ENCODE data around the gene GTF2E1.

- TF ChIP-seq PHF21A (IDR thresholded peaks at IDR 0.05; ENCODE audit: borderline replicate concordance, low read depth) (no peak), MAFG (tag; conservative IDR thresholded peaks at IDR 0.05) (no peak), PKNOX1 (IDR thresholded peaks at IDR 0.05) (no peak), GATA2 (CRISPR knock-in tag; IDR thresholded peaks at IDR 0.05) (no peak), ELF1 (tag; IDR thresholded peaks at IDR 0.05) (no peak), CBX2 (IDR thresholded peaks at IDR 0.05; ENCODE audit: insufficient read depth, low read length, poor library complexity, severe bottlenecking) (no peak), POLR2A (conservative IDR thresholded peaks at IDR 0.05) (no peak), TEAD4 (IDR thresholded peaks at IDR 0.05; ENCODE audit: low read length) (no peak), TEAD4 (CRISPR knock-in tag; IDR thresholded peaks at IDR 0.05; ENCODE audit: borderline replicate concordance) (no peak)
- TF ChIP-seq, protein P1, sequence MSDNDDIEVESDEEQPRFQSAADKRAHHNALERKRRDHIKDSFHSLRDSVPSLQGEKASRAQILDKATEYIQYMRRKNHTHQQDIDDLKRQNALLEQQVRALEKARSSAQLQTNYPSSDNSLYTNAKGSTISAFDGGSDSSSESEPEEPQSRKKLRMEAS (CRISPR knock-in tag; IDR thresholded peaks at IDR 0.05), result no peak
- TF ChIP-seq, protein P2, sequence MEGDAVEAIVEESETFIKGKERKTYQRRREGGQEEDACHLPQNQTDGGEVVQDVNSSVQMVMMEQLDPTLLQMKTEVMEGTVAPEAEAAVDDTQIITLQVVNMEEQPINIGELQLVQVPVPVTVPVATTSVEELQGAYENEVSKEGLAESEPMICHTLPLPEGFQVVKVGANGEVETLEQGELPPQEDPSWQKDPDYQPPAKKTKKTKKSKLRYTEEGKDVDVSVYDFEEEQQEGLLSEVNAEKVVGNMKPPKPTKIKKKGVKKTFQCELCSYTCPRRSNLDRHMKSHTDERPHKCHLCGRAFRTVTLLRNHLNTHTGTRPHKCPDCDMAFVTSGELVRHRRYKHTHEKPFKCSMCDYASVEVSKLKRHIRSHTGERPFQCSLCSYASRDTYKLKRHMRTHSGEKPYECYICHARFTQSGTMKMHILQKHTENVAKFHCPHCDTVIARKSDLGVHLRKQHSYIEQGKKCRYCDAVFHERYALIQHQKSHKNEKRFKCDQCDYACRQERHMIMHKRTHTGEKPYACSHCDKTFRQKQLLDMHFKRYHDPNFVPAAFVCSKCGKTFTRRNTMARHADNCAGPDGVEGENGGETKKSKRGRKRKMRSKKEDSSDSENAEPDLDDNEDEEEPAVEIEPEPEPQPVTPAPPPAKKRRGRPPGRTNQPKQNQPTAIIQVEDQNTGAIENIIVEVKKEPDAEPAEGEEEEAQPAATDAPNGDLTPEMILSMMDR (IDR thresholded peaks at IDR 0.05 in 2 of 3, conservative IDR thresholded peaks at IDR 0.05 in 1 of 3; ENCODE audit: insufficient read depth in 2 of 3, low read depth in 1 of 3, low read length in 3 of 3), result no peak
- TF ChIP-seq, protein P3, sequence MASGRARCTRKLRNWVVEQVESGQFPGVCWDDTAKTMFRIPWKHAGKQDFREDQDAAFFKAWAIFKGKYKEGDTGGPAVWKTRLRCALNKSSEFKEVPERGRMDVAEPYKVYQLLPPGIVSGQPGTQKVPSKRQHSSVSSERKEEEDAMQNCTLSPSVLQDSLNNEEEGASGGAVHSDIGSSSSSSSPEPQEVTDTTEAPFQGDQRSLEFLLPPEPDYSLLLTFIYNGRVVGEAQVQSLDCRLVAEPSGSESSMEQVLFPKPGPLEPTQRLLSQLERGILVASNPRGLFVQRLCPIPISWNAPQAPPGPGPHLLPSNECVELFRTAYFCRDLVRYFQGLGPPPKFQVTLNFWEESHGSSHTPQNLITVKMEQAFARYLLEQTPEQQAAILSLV (tag; IDR thresholded peaks at IDR 0.05), result no peak
- TF ChIP-seq, protein P4, sequence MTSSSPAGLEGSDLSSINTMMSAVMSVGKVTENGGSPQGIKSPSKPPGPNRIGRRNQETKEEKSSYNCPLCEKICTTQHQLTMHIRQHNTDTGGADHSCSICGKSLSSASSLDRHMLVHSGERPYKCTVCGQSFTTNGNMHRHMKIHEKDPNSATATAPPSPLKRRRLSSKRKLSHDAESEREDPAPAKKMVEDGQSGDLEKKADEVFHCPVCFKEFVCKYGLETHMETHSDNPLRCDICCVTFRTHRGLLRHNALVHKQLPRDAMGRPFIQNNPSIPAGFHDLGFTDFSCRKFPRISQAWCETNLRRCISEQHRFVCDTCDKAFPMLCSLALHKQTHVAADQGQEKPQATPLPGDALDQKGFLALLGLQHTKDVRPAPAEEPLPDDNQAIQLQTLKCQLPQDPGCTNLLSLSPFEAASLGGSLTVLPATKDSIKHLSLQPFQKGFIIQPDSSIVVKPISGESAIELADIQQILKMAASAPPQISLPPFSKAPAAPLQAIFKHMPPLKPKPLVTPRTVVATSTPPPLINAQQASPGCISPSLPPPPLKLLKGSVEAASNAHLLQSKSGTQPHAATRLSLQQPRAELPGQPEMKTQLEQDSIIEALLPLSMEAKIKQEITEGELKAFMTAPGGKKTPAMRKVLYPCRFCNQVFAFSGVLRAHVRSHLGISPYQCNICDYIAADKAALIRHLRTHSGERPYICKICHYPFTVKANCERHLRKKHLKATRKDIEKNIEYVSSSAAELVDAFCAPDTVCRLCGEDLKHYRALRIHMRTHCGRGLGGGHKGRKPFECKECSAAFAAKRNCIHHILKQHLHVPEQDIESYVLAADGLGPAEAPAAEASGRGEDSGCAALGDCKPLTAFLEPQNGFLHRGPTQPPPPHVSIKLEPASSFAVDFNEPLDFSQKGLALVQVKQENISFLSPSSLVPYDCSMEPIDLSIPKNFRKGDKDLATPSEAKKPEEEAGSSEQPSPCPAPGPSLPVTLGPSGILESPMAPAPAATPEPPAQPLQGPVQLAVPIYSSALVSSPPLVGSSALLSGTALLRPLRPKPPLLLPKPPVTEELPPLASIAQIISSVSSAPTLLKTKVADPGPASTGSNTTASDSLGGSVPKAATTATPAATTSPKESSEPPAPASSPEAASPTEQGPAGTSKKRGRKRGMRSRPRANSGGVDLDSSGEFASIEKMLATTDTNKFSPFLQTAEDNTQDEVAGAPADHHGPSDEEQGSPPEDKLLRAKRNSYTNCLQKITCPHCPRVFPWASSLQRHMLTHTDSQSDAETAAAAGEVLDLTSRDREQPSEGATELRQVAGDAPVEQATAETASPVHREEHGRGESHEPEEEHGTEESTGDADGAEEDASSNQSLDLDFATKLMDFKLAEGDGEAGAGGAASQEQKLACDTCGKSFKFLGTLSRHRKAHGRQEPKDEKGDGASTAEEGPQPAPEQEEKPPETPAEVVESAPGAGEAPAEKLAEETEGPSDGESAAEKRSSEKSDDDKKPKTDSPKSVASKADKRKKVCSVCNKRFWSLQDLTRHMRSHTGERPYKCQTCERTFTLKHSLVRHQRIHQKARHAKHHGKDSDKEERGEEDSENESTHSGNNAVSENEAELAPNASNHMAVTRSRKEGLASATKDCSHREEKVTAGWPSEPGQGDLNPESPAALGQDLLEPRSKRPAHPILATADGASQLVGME (CRISPR knock-in tag; IDR thresholded peaks at IDR 0.05), result no peak
These were observed 36.2 kb downstream of the GTF2E1 start for GRCh38 chr3:120778776-120779175.
